BE2C (cell line): ENCODE data around the gene TSPAN9.

ENCODE experiments used
- DNase-seq: peaks from one replicate; pipeline ENCODE4 v3.0.0-alpha.2; 2020
- H3K27me3 ChIP-seq: fragments of 250-450 bp; sonication (Bioruptor Pico); 2 replicates; pipeline ENCODE4 v1.5.1; 2020; ENCODE audit warnings: mild to moderate bottlenecking
- H3K36me3 ChIP-seq: fragments of 250-450 bp; sonication (Bioruptor Pico); 2 replicates; pipeline ENCODE4 v1.5.1; 2020; ENCODE audit warnings: mild to moderate bottlenecking
- H3K4me1 ChIP-seq: fragments of 250-450 bp; sonication (Bioruptor Pico); 2 replicates; pipeline ENCODE4 v1.5.1; 2020
- H3K4me3 ChIP-seq: 2 replicates; pipeline ENCODE4 v1.5.1; 2011; ENCODE audit warnings: low read depth, low read length
- H3K9me3 ChIP-seq: fragments of 250-450 bp; sonication (Bioruptor Pico); 2 replicates; pipeline ENCODE4 v1.5.1; 2020
- TF ChIP-seq, protein P1 (sequence below): IDR thresholded peaks from 2 replicates; pipeline ENCODE4 v1.5.1; 2012; ENCODE audit warnings: mild to moderate bottlenecking, low read depth, low read length

TSPAN9 gene

DNA sequence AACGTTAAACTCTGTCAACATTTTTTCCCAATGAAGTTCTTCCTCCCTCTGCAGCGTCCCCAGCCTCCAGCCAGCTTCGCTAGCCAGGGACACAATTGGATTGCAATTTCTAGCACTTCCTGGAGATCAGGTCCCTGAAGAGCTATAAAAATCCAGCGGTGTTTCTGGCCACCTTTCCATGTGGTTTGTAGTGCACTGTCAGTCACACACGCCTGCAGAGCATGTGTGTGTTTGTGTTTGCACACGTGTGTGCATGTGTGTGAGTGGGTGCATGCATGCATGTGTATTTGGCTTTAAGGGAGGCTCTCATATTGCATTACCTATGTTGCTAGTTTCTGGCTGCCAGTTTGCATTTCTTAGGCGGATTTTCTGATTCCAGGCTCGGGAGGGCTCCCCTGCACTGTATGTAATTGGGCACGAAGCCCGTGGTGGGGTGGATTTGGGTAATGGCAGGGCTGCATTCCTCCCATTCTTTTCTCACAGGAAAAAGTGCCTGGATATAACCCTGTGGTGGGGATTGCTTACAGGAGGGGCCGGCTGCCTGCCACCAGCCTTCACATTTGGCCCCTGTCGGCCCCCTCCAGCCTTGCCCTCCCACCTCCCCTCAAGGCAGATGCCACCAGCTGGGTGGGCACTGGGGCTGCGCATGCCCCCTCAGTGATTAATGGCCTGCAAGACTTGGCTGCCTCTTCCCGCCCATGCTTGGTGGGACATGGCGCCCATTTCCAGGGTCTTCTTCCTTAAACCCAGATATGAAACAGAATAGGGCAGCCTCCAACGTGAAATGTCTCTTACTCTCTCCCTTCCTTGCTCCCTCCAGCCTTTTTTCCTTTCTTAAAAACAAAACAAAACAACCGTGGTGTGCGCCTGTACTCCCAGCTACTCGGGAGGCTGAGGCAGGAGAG lies 74.0 kb downstream of the TSPAN9 start:
- H3K27me3 ChIP-seq: no peaks in the 10 kb centered on the region
- H3K4me3 ChIP-seq: no peak overlapping the region
- no peaks in the 10 kb centered on the region for H3K36me3 ChIP-seq
- peaks cover 25% of the 10 kb centered on the region for H3K4me1 ChIP-seq
- TF ChIP-seq, protein P1, sequence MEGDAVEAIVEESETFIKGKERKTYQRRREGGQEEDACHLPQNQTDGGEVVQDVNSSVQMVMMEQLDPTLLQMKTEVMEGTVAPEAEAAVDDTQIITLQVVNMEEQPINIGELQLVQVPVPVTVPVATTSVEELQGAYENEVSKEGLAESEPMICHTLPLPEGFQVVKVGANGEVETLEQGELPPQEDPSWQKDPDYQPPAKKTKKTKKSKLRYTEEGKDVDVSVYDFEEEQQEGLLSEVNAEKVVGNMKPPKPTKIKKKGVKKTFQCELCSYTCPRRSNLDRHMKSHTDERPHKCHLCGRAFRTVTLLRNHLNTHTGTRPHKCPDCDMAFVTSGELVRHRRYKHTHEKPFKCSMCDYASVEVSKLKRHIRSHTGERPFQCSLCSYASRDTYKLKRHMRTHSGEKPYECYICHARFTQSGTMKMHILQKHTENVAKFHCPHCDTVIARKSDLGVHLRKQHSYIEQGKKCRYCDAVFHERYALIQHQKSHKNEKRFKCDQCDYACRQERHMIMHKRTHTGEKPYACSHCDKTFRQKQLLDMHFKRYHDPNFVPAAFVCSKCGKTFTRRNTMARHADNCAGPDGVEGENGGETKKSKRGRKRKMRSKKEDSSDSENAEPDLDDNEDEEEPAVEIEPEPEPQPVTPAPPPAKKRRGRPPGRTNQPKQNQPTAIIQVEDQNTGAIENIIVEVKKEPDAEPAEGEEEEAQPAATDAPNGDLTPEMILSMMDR: no peak
- no peak for DNase-seq
- no peaks in the 10 kb centered on the region for H3K9me3 ChIP-seq

DNA sequence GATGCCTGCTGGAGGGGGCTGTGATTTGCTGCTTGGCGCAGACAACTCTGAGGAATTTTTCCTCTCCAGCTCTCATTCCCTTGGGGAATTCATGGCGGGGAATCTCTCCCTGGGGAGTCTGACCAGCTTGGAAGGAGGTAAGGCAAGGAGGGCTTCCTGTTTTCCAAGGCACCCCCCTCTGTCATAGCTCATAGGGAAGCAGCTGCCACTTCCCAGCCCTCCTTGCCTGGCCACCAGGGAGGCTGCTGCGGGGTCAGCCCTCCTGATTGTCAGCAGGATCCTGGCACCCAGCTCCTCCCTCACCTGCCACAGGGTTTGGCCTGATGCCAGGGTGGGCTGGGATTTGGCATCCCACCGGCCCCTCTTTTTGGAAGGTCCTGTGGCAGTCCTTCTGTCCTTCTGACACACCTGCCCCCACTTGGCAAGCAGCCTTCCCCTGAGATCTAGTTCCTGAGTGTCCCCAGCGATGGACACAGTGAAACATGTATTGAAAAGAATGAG lies 74.9 kb downstream of the TSPAN9 start:
- H3K4me1 ChIP-seq: peaks cover 25% of the 10 kb centered on the region
- no peaks in the 10 kb centered on the region for H3K36me3 ChIP-seq
- no peak overlapping the region for H3K4me3 ChIP-seq
- TF ChIP-seq, protein P1: no peak
- no peaks in the 10 kb centered on the region for H3K9me3 ChIP-seq
- H3K27me3 ChIP-seq: no peaks in the 10 kb centered on the region
- DNase-seq: no peak

DNA sequence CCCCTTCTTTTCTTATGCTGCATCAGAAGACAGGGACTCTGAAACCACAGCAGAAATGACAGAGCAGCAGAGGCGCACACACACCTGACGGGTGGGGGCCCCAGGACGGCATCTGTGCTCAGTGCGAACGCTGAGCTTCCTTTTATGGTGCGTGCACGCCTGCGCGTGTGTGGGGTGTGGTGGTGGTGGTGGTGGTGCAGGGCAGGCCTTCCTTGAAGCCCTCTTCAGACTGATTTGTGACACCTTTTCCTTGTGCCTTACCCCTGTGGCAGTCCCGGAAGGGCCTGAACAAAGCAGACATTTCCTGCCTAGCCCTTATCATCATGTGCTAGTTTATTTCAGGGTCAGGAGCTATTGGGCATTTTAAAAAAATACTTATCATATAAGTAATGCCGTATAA lies 75.7 kb downstream of the TSPAN9 start:
- Histone ChIP-seq H3K9me3 (no peaks in the 10 kb centered on the region), H3K4me3 (no peak overlapping the region), H3K27me3 (no peaks in the 10 kb centered on the region), H3K36me3 (no peaks in the 10 kb centered on the region), H3K4me1 (peaks cover 30% of the 10 kb centered on the region)
- no peak for DNase-seq
- TF ChIP-seq, protein P1: no peak

DNA sequence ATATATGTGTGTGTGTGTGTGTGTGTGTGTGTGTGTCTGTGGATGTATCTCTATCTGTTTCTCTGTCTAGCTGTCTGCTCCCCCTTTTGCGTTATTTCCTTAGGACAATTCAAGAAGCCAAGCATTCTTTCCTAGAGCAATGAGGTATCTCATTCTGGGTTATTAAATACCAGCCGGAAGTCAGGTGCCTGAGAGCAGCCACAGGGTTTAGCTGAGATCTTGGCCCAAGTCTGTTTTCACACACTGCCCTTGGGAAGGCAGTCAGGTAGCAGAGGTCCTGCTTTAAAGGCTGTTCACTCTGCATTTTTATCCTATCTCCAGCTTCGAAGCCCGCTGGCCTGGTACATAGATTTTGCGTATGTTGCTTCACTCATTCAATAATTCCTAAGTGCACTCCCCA lies 76.8 kb downstream of the TSPAN9 start:
- DNase-seq: no peak
- H3K9me3 ChIP-seq: no peaks in the 10 kb centered on the region
- no peaks in the 10 kb centered on the region for H3K36me3 ChIP-seq
- H3K27me3 ChIP-seq: no peaks in the 10 kb centered on the region
- no peak overlapping the region for H3K4me3 ChIP-seq
- TF ChIP-seq, protein P1: no peak
- peaks cover 34% of the 10 kb centered on the region for H3K4me1 ChIP-seq

DNA sequence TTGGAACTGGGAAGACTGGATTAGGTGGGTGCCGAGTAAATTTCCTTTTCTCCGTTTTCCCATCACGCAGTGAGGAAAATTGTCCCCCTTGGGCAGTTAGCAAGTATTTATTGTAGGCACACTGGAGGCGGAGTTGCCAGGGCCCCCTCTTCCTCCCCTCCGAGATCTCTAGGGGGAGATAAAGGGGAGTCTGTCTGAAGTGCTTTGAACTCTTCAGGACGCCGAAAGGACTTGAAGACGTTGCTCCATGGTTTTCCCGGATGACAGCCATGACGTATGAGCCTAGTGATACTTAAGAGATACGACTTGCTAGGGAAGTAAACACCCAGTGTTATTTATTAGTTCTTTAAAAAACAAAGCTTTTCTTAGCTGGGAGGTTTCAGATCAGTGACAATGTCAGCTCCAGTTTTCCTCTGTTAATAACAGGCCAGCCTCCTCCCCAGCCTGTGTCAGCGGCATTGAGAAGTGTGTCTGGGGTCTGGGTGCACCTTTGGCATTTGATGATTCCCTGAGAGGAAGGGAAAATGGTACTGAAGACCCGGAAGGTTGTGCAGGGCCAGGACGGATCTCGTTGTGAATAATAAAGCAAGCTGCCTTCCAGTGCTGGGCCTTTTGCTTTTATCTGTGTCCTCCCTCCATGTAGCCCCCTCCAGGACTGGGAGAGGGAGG lies 78.7 kb downstream of the TSPAN9 start:
- TF ChIP-seq, protein P1: no peak
- DNase-seq: no peak
- no peaks in the 10 kb centered on the region for H3K27me3 ChIP-seq
- no peaks in the 10 kb centered on the region for H3K9me3 ChIP-seq
- no peaks in the 10 kb centered on the region for H3K36me3 ChIP-seq
- H3K4me1 ChIP-seq: peaks cover 18% of the 10 kb centered on the region
- H3K4me3 ChIP-seq: no peak overlapping the region
